ENCODE results near the gene DCUN1D2.

The DCUN1D2 gene

GRCh38 chr13:113513761-113514160 lies 23.2 kb upstream of the DCUN1D2 start:
- no peak overlapping the region for H3K4me2 ChIP-seq
- no peaks in the 10 kb centered on the region for H3K36me3 ChIP-seq (ENCODE audit: insufficient read depth)
- no peaks in the 10 kb centered on the region for H3K79me2 ChIP-seq (ENCODE audit: insufficient read depth, low read depth)

GRCh38 chr13:113511361-113511760 lies 20.9 kb upstream of the DCUN1D2 start:
- no peak overlapping the region for H3K4me2 ChIP-seq
- no peak overlapping the region for H2AFZ ChIP-seq (ENCODE audit: low read depth)
- no peak overlapping the region for H3K4me3 ChIP-seq (IDR thresholded peaks at IDR 0.05; ENCODE audit: insufficient read depth, low read depth, low read length)
- H3K4me1 ChIP-seq (ENCODE audit: low read depth, poor library complexity, severe bottlenecking): no peaks in the 10 kb centered on the region
- no peaks in the 10 kb centered on the region for H3K36me3 ChIP-seq (ENCODE audit: insufficient read depth)
- H4K20me1 ChIP-seq (ENCODE audit: insufficient read depth): no peaks in the 10 kb centered on the region
- no peaks in the 10 kb centered on the region for H3K79me2 ChIP-seq (ENCODE audit: insufficient read depth, low read depth)
- TF ChIP-seq CTCF (conservative IDR thresholded peaks at IDR 0.05; ENCODE audit: low read depth, low read length): no peak
- no peaks in the 10 kb centered on the region for H3K27me3 ChIP-seq (ENCODE audit: insufficient read depth, low read depth)
- H3K27ac ChIP-seq: no peak overlapping the region
- H3K9ac ChIP-seq: no peak overlapping the region

More at GRCh38 chr13:113513761-113514160, 23.2 kb upstream of the DCUN1D2 start:
- no peak overlapping the region for H3K27ac ChIP-seq
- no peaks in the 10 kb centered on the region for H3K27me3 ChIP-seq (ENCODE audit: insufficient read depth, low read depth)
- H3K4me1 ChIP-seq (ENCODE audit: low read depth, poor library complexity, severe bottlenecking): no peaks in the 10 kb centered on the region
- H2AFZ ChIP-seq (ENCODE audit: low read depth): no peak overlapping the region
- no peak overlapping the region for H3K9ac ChIP-seq
- H3K4me3 ChIP-seq (IDR thresholded peaks at IDR 0.05; ENCODE audit: insufficient read depth, low read depth, low read length): no peak overlapping the region
- H4K20me1 ChIP-seq (ENCODE audit: insufficient read depth): no peaks in the 10 kb centered on the region
- TF ChIP-seq CTCF (conservative IDR thresholded peaks at IDR 0.05; ENCODE audit: low read depth, low read length): no peak

GRCh38 chr13:113510871-113511270 lies 20.4 kb upstream of the DCUN1D2 start:
- H3K4me1 ChIP-seq (ENCODE audit: low read depth, poor library complexity, severe bottlenecking): no peaks in the 10 kb centered on the region
- H2AFZ ChIP-seq (ENCODE audit: low read depth): no peak overlapping the region
- no peak for TF ChIP-seq CTCF (conservative IDR thresholded peaks at IDR 0.05; ENCODE audit: low read depth, low read length)
- H3K27ac ChIP-seq: no peak overlapping the region
- no peak overlapping the region for H3K4me3 ChIP-seq (IDR thresholded peaks at IDR 0.05; ENCODE audit: insufficient read depth, low read depth, low read length)
- H3K27me3 ChIP-seq (ENCODE audit: insufficient read depth, low read depth): no peaks in the 10 kb centered on the region
- no peaks in the 10 kb centered on the region for H4K20me1 ChIP-seq (ENCODE audit: insufficient read depth)
- no peak overlapping the region for H3K4me2 ChIP-seq
- no peak overlapping the region for H3K9ac ChIP-seq
- no peaks in the 10 kb centered on the region for H3K79me2 ChIP-seq (ENCODE audit: insufficient read depth, low read depth)
- no peaks in the 10 kb centered on the region for H3K36me3 ChIP-seq (ENCODE audit: insufficient read depth)

- TF ChIP-seq CTCF (conservative IDR thresholded peaks at IDR 0.05; ENCODE audit: low read depth, low read length): no peak
- Histone ChIP-seq H3K27me3 (ENCODE audit: insufficient read depth, low read depth) (no peaks in the 10 kb centered on the region), H3K4me3 (IDR thresholded peaks at IDR 0.05; ENCODE audit: insufficient read depth, low read depth, low read length) (no peak overlapping the region), H3K9ac (no peak overlapping the region), H4K20me1 (ENCODE audit: insufficient read depth) (no peaks in the 10 kb centered on the region), H3K4me2 (no peak overlapping the region), H3K79me2 (ENCODE audit: insufficient read depth, low read depth) (no peaks in the 10 kb centered on the region), H3K36me3 (ENCODE audit: insufficient read depth) (no peaks in the 10 kb centered on the region), H2AFZ (ENCODE audit: low read depth) (no peak overlapping the region), H3K27ac (no peak overlapping the region), H3K4me1 (ENCODE audit: low read depth, poor library complexity, severe bottlenecking) (no peaks in the 10 kb centered on the region)
Observed at GRCh38 chr13:113509989-113510388, 19.5 kb upstream of the DCUN1D2 start.
